HEK293 (cell line): ENCODE results near the gene SRMS.

Experiments
- KLF16 ChIP-seq: fragments of 450-650 bp; formaldehyde crosslinking; IDR thresholded peaks from 2 replicates; pipeline ENCODE4 v1.5.1; 2017; ENCODE audit warnings: missing biosample characterization, missing genetic modification characterization
- TRIM28 ChIP-seq: IDR thresholded peaks from 2 replicates; pipeline ENCODE4 v1.6.1; 2011; ENCODE audit warnings: low read length, control low read depth, borderline replicate concordance
- ZBTB26 ChIP-seq: fragments of 450-650 bp; formaldehyde crosslinking; optimal IDR thresholded peaks from 2 replicates; pipeline ENCODE3; 2016; ENCODE audit warnings: missing biosample characterization, mild to moderate bottlenecking, missing genetic modification characterization
- ZNF175 ChIP-seq: fragments of 450-650 bp; formaldehyde crosslinking; IDR thresholded peaks from 2 replicates; pipeline ENCODE4 v1.5.1; 2016; ENCODE audit warnings: missing biosample characterization, missing genetic modification characterization
- ZNF362 ChIP-seq: fragments of 450-650 bp; formaldehyde crosslinking; IDR thresholded peaks from 2 replicates; pipeline ENCODE4 v1.5.1; 2016; ENCODE audit warnings: missing biosample characterization, missing genetic modification characterization
- ZNF394 ChIP-seq: fragments of 450-650 bp; formaldehyde crosslinking; IDR thresholded peaks from 2 replicates; pipeline ENCODE4 v1.5.1; 2016; ENCODE audit warnings: missing biosample characterization, missing genetic modification characterization, mild to moderate bottlenecking, moderate library complexity, borderline replicate concordance
- ZNF792 ChIP-seq: fragments of 450-650 bp; formaldehyde crosslinking; IDR thresholded peaks from 2 replicates; pipeline ENCODE4 v1.5.1; 2016; ENCODE audit warnings: missing biosample characterization, missing genetic modification characterization
- TF ChIP-seq, protein P1 (sequence below): fragments of 450-650 bp; formaldehyde crosslinking; IDR thresholded peaks from 2 replicates; pipeline ENCODE4 v1.5.1; 2016; ENCODE audit warnings: missing biosample characterization, missing genetic modification characterization
- TF ChIP-seq, protein P2 (sequence below): fragments of 450-650 bp; formaldehyde crosslinking; conservative IDR thresholded peaks from 2 replicates; pipeline ENCODE4 v1.5.1; 2016; ENCODE audit warnings: low read depth, missing biosample characterization, missing genetic modification characterization
- TF ChIP-seq, protein P3 (sequence below): fragments of 450-650 bp; formaldehyde crosslinking; IDR thresholded peaks from 2 replicates; pipeline ENCODE4 v1.5.1; 2016; ENCODE audit warnings: missing biosample characterization, missing genetic modification characterization
- TF ChIP-seq, protein P4 (sequence below): fragments of 450-650 bp; formaldehyde crosslinking; IDR thresholded peaks from 2 replicates; pipeline ENCODE4 v1.5.1; 2016; ENCODE audit warnings: missing biosample characterization, missing genetic modification characterization, low read depth

DNA sequence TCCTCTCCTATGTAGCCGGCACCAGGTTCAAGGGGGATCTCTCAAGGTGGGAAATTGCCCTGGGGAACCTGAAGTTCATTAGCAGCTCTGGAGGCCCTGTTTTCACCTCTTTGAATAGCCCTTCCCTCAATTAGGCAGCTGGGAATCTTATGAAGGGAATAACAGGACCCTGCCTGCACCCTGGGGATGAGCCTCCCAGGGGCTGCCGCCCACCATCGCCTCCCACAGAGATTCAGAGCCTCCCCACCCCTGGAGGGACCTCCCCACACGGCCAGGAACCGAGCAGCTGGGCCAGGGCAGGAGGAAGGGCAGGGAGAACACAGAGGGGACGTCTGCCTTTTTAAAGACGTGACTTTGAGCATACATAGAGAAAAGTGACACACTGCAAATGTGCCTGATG lies 44.0 kb downstream of the SRMS start:
- no peak for TF ChIP-seq ZNF394 (tag by site-specific recombination)
- TF ChIP-seq KLF16 (tag by site-specific recombination), result no peak
- no peak for TF ChIP-seq ZNF792 (tag by site-specific recombination)
- no peak for TF ChIP-seq ZNF362 (tag by site-specific recombination)
- no peak for TF ChIP-seq ZNF175
- TF ChIP-seq, protein P1, sequence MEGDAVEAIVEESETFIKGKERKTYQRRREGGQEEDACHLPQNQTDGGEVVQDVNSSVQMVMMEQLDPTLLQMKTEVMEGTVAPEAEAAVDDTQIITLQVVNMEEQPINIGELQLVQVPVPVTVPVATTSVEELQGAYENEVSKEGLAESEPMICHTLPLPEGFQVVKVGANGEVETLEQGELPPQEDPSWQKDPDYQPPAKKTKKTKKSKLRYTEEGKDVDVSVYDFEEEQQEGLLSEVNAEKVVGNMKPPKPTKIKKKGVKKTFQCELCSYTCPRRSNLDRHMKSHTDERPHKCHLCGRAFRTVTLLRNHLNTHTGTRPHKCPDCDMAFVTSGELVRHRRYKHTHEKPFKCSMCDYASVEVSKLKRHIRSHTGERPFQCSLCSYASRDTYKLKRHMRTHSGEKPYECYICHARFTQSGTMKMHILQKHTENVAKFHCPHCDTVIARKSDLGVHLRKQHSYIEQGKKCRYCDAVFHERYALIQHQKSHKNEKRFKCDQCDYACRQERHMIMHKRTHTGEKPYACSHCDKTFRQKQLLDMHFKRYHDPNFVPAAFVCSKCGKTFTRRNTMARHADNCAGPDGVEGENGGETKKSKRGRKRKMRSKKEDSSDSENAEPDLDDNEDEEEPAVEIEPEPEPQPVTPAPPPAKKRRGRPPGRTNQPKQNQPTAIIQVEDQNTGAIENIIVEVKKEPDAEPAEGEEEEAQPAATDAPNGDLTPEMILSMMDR, result no peak
- TF ChIP-seq TRIM28, result no peak
- TF ChIP-seq, protein P2, sequence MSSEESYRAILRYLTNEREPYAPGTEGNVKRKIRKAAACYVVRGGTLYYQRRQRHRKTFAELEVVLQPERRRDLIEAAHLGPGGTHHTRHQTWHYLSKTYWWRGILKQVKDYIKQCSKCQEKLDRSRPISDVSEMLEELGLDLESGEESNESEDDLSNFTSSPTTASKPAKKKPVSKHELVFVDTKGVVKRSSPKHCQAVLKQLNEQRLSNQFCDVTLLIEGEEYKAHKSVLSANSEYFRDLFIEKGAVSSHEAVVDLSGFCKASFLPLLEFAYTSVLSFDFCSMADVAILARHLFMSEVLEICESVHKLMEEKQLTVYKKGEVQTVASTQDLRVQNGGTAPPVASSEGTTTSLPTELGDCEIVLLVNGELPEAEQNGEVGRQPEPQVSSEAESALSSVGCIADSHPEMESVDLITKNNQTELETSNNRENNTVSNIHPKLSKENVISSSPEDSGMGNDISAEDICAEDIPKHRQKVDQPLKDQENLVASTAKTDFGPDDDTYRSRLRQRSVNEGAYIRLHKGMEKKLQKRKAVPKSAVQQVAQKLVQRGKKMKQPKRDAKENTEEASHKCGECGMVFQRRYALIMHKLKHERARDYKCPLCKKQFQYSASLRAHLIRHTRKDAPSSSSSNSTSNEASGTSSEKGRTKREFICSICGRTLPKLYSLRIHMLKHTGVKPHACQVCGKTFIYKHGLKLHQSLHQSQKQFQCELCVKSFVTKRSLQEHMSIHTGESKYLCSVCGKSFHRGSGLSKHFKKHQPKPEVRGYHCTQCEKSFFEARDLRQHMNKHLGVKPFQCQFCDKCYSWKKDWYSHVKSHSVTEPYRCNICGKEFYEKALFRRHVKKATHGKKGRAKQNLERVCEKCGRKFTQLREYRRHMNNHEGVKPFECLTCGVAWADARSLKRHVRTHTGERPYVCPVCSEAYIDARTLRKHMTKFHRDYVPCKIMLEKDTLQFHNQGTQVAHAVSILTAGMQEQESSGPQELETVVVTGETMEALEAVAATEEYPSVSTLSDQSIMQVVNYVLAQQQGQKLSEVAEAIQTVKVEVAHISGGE, result no peak
- TF ChIP-seq, protein P3, sequence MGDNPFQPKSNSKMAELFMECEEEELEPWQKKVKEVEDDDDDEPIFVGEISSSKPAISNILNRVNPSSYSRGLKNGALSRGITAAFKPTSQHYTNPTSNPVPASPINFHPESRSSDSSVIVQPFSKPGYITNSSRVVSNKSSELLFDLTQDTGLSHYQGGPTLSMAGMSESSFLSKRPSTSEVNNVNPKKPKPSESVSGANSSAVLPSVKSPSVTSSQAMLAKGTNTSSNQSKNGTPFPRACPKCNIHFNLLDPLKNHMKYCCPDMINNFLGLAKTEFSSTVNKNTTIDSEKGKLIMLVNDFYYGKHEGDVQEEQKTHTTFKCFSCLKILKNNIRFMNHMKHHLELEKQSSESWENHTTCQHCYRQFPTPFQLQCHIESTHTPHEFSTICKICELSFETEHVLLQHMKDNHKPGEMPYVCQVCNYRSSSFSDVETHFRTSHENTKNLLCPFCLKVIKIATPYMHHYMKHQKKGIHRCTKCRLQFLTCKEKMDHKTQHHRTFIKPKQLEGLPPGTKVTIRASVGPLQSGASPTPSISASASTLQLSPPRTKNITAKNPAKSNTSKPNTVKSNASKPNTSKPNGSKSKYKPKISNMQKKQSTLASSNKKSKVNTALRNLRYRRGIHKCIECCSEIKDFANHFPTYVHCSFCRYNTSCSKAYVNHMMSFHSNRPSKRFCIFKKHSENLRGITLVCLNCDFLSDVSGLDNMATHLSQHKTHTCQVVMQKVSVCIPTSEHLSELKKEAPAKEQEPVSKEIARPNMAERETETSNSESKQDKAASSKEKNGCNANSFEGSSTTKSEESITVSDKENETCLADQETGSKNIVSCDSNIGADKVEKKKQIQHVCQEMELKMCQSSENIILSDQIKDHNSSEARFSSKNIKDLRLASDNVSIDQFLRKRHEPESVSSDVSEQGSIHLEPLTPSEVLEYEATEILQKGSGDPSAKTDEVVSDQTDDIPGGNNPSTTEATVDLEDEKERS (tag by site-specific recombination), result no peak
- TF ChIP-seq, protein P4, sequence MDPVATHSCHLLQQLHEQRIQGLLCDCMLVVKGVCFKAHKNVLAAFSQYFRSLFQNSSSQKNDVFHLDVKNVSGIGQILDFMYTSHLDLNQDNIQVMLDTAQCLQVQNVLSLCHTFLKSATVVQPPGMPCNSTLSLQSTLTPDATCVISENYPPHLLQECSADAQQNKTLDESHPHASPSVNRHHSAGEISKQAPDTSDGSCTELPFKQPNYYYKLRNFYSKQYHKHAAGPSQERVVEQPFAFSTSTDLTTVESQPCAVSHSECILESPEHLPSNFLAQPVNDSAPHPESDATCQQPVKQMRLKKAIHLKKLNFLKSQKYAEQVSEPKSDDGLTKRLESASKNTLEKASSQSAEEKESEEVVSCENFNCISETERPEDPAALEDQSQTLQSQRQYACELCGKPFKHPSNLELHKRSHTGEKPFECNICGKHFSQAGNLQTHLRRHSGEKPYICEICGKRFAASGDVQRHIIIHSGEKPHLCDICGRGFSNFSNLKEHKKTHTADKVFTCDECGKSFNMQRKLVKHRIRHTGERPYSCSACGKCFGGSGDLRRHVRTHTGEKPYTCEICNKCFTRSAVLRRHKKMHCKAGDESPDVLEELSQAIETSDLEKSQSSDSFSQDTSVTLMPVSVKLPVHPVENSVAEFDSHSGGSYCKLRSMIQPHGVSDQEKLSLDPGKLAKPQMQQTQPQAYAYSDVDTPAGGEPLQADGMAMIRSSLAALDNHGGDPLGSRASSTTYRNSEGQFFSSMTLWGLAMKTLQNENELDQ, result no peak
- TF ChIP-seq ZBTB26 (tag by site-specific recombination), result no peak
